Cardiac muscle cell (in vitro differentiated cells and primary cell): ENCODE measurements around the gene N4BP3. TPM values are rescaled to one million over a fixed set of nuclear protein-coding genes. Genes with fewer than 3 reads are reported as not detected.

Source experiments
- DNase-seq, 2 donors: peaks; one replicate each; pipeline versions ENCODE4 v3.0.0 to v3.0.0-alpha.2; 2010 to 2017; ENCODE audit warnings: low read depth in 1 of 2, low spot score in 1 of 2
- H3K27ac ChIP-seq: fragments of 200-600 bp; sonication (generic); 2 replicates; pipeline ENCODE4 v1.5.1; 2016
- H3K27me3 ChIP-seq: fragments of 200-600 bp; sonication (generic); 2 replicates; pipeline ENCODE4 v1.6.0; 2016; ENCODE audit warnings: control low read depth
- H3K36me3 ChIP-seq: fragments of 200-600 bp; sonication (generic); 2 replicates; pipeline ENCODE4 v1.5.1; 2016; ENCODE audit warnings: control low read depth
- H3K4me1 ChIP-seq: fragments of 200-600 bp; sonication (generic); 2 replicates; pipeline ENCODE4 v1.8.1; 2017; ENCODE audit warnings: low read depth, mild to moderate bottlenecking, mixed run types
- H3K4me3 ChIP-seq: fragments of 200-600 bp; sonication (generic); 2 replicates; pipeline ENCODE4 v1.5.1; 2016; ENCODE audit warnings: mild to moderate bottlenecking
- H3K9me3 ChIP-seq: fragments of 200-600 bp; sonication (generic); 2 replicates; pipeline ENCODE4 v1.5.1; 2017; ENCODE audit warnings: low read depth, mild to moderate bottlenecking, control low read depth
- polyA plus RNA-seq: library from polyadenylated mRNA; unstranded; fragments of >200 nt; fragmentation: Nextera tagmentation; extraction: Ambion mirVana; gene quantifications from 2 replicates; pipeline ENCODE4 v1.2.1, GENCODE V29; 2016
- total RNA-seq: library from RNA; depleted of rRNA; stranded (reverse); fragments of >200 nt; gene quantifications from 2 replicates; pipeline ENCODE4 v1.2.3, GENCODE V29; 2016
- TF ChIP-seq, protein P1 (sequence below): IDR thresholded peaks from 2 replicates; pipeline ENCODE4 v1.5.1; 2012; ENCODE audit warnings: low read depth, mild to moderate bottlenecking, low read length

Gene N4BP3
- total and polyA plus RNA-seq, 2 experiments from 2014 or later, result 5.7 to 13.7 TPM

DNA sequence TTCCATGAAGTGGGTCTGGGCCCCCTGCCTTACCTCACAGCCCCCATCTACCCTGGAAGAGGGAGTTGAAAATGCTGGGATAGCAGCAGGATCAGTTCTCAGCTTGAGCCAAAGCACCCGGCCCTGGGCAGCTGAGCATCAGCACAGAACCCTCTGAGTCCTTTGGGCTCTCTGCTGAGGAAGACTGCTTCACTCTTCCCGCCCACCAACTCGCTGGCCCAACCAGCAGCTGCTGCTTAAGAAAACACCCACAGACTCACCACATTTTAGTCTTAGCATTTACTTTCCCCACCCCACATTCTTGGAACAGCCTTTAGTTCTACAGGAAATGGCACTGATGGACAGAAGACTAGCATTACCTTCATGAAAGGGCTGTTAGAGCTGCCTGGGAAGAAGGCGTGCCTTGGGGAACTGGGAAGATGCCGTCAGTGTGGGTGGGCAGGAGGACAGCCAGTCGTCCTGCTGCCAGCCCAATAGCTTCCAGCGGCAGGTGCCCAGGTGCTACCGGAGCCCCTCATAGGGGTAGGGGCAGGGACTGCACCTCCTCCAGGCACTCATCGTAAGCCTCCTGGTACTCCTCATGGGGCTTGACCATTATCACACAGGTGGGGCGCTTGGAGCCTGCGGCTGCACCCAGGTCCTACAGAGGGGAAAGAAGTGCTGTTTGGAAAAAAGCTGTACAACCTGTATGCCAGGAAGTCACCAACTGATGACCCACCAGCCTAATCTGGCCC is 36.0 kb downstream of the N4BP3 start:
- Histone ChIP-seq H3K27me3 (no peaks in the 10 kb centered on the region), H3K4me3 (no peak overlapping the region), H3K9me3 (no peaks in the 10 kb centered on the region), H3K27ac (no peak overlapping the region), H3K36me3 (peaks cover 41% of the 10 kb centered on the region), H3K4me1 (no peaks in the 10 kb centered on the region)
- DNase-seq, result no peak
- TF ChIP-seq, protein P1, sequence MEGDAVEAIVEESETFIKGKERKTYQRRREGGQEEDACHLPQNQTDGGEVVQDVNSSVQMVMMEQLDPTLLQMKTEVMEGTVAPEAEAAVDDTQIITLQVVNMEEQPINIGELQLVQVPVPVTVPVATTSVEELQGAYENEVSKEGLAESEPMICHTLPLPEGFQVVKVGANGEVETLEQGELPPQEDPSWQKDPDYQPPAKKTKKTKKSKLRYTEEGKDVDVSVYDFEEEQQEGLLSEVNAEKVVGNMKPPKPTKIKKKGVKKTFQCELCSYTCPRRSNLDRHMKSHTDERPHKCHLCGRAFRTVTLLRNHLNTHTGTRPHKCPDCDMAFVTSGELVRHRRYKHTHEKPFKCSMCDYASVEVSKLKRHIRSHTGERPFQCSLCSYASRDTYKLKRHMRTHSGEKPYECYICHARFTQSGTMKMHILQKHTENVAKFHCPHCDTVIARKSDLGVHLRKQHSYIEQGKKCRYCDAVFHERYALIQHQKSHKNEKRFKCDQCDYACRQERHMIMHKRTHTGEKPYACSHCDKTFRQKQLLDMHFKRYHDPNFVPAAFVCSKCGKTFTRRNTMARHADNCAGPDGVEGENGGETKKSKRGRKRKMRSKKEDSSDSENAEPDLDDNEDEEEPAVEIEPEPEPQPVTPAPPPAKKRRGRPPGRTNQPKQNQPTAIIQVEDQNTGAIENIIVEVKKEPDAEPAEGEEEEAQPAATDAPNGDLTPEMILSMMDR, result no peak

GRCh38 chr5:178150977-178151734 is 37.8 kb downstream of the N4BP3 start:
- no peak for DNase-seq
- no peaks in the 10 kb centered on the region for H3K4me1 ChIP-seq
- TF ChIP-seq, protein P1, result no peak
- no peak overlapping the region for H3K27ac ChIP-seq
- H3K36me3 ChIP-seq, result peaks cover 37% of the 10 kb centered on the region
- H3K9me3 ChIP-seq, result no peaks in the 10 kb centered on the region
- H3K4me3 ChIP-seq, result no peak overlapping the region
- H3K27me3 ChIP-seq, result no peaks in the 10 kb centered on the region

GRCh38 chr5:178152491-178153444 is 39.4 kb downstream of the N4BP3 start:
- peak overlapping the region; percentile 50 for H3K4me3 ChIP-seq
- TF ChIP-seq, protein P1, result no peak
- H3K27ac ChIP-seq, result peak overlapping the region; percentile 31
- no peaks in the 10 kb centered on the region for H3K27me3 ChIP-seq
- no peaks in the 10 kb centered on the region for H3K9me3 ChIP-seq
- no peaks in the 10 kb centered on the region for H3K4me1 ChIP-seq
- peaks cover 21% of the 10 kb centered on the region for H3K36me3 ChIP-seq
- no peak for DNase-seq

DNA sequence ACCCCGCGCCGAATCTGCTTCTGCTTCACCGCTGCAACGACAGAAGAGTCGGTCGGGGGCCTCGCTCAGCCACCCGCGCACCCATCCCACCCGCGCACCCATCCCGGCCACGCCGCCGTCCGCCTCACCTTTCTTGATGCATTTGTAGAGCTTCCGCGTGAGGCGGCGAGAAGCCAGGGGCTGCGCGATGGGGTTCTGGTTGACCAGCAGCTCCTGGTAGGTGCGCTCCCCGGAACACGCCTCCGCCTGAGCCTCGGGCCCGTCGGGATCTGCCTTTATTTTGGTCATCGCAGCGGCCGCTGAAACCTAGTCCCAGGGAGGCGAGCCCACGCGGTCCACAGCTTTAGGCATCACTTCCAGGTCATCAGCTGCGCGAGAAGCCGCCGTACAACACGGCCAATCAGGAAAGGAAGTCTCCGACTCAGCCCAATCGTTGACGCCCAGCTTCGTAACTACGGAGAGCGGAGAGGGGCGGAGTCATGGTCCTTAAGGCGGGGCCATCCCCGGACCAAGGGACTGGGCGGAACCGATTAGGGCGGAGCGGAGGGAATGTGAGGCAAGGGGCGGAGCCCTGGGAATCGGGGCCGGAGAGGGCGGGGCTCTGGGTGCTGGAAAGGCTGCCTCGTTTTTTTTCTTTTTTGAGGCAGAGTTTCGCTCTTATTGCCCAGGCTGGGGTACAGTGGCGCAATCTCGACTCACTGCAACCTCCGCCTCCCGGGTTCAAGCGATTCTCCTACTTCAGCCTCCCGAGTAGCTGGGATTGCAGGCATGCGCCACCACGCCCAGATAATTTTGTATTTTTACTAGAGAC is 40.4 kb downstream of the N4BP3 start, which contains the start of gene NHP2:
Gene NHP2, minus strand, starts transcription at position 356 of the 811 bp plus-strand sequence. Its CDS starts 68 bp downstream, at position 288.
- TF ChIP-seq, protein P1, result no peak
- Histone ChIP-seq H3K27ac (peak within 1 kb of the TSS; percentile 31), H3K36me3 (peaks cover 15% of the 10 kb centered on the region), H3K4me3 (peak within 1 kb of the TSS; percentile 50), H3K4me1 (no peaks in the 10 kb centered on the region), H3K27me3 (no peaks in the 10 kb centered on the region), H3K9me3 (no peaks in the 10 kb centered on the region)
- DNase-seq, result peak; percentile 99
